Measurements from ENCODE around the gene AP1G2.
"Not testable (repeated sequence)": the region's sequence is repeated elsewhere in the genome, so short reads cannot be mapped to it uniquely, and the experiment has no call there.

AP1G2 gene, protein sequence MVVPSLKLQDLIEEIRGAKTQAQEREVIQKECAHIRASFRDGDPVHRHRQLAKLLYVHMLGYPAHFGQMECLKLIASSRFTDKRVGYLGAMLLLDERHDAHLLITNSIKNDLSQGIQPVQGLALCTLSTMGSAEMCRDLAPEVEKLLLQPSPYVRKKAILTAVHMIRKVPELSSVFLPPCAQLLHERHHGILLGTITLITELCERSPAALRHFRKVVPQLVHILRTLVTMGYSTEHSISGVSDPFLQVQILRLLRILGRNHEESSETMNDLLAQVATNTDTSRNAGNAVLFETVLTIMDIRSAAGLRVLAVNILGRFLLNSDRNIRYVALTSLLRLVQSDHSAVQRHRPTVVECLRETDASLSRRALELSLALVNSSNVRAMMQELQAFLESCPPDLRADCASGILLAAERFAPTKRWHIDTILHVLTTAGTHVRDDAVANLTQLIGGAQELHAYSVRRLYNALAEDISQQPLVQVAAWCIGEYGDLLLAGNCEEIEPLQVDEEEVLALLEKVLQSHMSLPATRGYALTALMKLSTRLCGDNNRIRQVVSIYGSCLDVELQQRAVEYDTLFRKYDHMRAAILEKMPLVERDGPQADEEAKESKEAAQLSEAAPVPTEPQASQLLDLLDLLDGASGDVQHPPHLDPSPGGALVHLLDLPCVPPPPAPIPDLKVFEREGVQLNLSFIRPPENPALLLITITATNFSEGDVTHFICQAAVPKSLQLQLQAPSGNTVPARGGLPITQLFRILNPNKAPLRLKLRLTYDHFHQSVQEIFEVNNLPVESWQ

DNA sequence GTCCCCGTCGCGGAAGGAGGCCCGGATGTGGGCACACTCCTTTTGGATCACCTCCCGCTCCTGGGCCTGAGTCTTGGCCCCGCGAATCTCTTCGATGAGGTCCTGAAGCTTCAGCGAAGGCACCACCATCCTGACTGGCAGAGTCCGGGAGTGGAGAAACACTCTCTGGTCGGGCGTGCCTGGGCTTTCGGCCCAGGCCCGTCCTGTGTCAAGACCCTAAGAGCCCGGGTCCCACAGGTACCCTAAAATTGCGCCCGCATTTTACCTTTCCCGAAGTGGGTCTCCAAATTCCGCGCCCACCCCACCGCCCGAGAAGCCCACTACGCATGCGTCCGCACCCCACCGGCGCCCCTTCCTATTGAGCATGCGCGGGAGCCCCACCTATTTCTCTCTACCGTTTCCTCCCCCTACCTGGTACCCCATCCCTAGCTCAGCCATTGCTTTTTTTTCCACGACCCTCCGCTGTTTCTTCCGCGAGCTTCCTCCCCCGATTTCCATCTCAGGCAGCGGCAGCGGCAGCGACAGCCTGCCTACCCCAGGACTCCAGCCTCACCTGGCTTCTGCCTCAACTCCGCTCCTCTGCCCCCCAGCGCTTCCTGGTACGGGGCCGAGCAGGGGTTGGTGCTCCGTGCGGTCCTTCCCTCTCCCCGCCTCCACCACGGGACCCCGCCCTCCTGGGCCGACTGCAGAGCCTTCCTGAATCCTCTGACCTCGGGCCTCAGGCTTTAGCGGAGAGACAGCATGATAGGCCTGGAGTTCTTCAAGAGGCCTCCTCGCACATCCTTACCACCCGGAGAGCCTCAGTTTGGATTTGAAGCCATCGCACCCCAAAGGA lies at the start of gene AP1G2:
AP1G2 (minus strand) TSS at position 606 of the 835 bp plus-strand sequence; CDS start at position 129, 477 bp downstream.
- no peak for DNase-seq (ENCODE audit: low spot score)

DNA sequence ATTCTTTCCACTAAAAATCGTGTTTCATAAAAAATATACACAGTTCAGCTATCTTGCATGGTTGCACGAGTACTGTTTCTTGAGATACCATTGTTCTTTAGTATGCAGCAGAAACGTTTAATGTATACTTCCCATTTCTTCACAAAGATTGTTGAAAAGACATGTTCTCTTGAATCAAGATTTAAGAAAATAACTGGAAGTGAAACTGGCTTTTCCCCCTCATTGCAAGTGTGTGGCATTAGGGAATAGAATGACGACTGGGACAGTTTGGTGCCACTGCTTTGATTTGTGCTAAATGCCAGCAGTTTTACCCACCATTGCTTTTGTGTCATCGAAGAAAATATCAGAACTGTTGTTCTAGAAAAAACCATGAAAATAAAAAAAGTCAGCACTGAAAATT lies 48.3 kb upstream of the AP1G2 start:
- peak; percentile 39 for DNase-seq (ENCODE audit: low spot score)

DNA sequence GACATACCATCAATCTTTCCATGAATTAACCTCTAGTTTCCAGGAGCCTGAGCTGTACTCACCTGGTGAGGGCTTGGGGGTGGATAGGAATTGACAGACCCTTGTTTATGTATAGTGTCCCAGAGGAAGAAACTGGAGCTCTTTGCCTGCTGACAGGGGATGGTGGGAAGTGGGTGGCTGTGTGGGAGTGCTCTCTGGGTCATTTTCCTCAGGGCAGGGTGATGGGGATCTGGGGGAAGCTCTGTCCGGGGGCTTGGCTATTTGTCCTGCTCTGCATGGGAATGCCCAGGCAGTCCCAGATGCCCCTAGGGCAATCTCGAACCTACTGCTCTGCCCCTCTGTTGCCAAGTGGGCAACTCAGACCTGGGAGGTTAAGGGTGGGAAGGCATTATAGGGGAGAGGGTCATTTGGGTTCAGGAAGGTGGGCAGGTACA lies 46.8 kb upstream of the AP1G2 start:
- no peak for DNase-seq (ENCODE audit: low spot score)

DNA sequence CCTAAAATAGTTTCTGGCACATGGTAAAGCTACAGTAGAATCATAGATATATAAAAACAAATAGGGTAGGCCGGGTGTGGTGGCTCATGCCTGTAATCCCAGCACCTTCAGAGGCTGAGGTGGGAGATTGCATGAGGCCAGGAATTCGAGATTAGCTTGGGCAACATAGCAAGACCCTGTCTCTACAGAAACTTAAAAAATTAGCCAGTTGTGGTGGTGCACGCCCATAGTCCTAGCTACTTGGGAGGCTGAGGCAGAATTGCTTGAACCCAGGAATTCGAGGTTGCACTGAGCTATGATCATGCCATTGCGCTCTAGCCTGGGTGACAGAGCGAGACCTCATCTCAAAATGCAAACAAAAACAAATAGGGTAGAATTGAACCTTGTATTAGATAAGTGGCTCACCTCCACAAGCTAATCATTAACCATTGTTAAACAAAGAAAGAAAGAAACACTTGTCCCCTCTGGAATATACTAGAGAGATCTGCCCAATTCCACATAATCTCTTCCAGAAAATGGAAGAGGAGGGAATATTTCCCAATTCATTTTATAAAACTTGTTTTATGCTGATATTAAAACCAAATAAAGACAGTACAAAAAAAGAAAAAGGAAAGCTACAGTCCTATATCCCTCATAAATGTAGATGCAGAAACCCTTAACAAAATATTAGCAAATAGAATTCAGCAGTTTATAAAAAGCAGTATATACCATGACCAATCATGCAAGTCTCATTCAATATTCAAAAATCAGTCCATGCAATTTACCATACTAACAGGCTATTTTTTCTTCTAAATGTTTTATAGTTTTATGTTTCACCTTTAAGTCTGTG lies 45.9 kb upstream of the AP1G2 start:
- DNase-seq (ENCODE audit: low spot score) = no peak

DNA sequence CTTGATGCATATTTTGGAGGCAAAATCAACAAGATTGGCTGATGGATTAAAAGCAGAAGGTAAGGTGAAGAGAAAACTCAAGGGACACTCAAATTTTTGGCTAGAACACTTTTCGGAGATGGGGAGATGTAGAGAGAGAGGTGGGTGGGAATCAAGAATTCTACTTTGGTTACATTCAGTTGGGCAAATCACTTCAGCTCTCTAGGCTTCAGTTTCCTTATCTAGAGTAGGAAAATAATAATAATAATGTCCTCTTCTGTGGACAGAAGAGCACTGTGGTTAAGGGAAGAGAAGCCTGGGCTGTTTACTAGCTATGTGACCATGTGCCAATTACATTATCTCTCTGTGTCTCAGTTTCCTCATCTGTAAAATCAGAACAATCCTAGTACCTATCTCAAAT lies 45.2 kb upstream of the AP1G2 start:
- DNase-seq (ENCODE audit: low spot score) = no peak

DNA sequence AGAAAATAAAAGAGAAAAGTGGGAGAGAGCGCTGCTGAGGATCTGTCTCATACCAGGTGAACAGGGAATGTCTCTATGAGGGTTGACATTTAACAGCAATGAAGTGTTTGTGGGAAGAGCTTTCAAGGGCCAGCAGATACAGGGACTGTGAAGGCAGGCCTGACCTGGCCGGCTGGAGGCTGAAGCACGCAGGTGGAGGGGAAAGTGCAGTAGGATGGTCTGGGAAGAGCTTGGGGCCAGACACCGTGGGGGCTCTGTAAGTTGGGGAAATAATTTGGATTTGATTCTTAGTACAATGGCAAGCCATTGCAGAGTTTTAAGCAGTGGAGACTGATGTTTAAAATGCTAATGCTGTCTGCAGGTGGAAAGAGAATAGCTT lies 44.8 kb upstream of the AP1G2 start:
- DNase-seq (ENCODE audit: low spot score) = no peak

DNA sequence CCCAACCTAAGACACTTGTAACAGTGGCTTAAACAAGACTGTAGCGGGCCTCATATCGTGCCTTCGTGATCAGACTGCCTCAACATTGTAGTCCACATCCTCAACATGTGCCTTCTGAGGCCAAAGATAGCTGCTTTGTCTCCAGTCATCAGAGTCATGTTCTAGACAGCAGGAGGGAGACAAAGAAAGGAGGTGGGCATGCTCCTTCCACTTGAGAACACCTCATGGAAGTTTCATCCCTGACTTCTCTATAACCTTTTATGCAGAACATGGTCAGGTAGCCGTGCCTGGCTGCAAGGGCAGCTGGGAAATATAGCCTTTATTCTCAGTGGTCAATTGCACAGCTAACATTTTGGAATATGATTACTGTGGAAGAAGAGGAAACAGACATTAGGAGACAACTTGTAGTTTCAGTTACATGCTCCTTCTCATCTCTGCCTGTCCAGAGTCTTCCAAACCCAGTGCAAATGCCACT lies 43.3 kb upstream of the AP1G2 start:
- no peak for DNase-seq (ENCODE audit: low spot score)

DNA sequence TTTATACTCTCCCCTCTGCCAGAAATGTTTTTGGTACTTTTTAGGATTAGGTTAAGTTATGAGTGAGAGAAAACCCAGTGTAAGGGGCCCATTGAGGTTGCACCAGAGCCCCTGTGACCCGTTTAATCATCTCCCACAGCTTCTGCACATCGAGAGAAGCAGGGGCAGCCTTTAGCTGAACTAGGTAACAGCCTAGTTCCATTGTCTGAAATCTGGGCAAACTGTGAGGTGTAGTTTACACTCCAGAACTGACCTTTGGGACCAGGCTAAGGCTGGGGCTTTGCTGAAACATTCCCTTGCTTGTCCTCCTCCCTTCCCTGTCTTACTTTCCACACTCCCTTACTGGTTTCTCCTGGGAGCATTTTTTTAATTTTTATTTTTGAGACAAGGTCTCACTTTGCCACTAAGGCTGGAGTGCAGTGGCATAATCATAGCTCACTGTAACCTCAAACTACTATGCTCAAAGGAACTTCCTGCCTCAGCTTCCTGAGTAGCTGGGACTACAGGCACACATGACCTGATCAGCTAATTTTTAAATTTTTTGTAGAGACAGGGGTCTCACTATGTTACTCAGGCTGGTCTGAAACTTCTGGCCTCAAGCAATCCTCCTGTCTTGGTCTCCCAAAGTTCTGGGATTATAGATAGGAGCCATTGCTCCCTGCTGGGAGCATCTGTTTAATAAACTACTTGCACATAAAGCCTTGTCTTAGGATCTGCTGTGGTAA lies 42.7 kb upstream of the AP1G2 start:
- no peak for DNase-seq (ENCODE audit: low spot score)

DNA sequence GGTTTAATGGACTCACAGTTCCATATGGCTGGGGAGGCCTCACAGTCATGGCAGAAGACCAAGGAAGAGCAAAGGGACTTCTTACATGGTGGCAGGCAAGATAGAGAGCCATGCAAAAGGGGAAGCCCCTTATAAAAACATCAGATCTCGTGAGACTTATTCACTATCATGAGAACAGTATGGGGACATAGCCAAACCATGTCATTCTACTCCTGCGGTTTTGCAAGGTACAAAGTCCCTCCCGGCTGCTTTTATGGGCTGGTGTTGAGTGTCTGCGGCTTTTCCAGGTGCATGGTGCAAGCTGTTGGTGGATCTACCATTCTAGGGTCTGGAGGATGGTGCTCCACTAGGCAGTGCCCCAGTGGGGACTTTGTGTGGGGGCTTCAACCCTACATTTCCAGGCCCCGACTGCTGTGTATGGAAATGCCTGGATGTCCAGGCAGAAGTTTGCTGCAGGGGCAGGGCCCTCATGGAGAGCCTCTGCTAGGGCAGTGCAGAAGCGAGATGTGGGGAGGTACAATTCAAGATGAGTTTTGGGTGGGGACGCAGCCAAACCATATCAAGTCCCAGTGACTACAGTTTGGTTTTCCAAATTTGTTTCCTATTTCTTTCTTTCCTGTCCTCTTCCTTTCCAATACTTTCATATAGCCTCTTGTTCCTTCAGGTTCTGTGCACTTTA lies 42.0 kb upstream of the AP1G2 start:
- not testable (repeated sequence) for DNase-seq (ENCODE audit: low spot score)

DNA sequence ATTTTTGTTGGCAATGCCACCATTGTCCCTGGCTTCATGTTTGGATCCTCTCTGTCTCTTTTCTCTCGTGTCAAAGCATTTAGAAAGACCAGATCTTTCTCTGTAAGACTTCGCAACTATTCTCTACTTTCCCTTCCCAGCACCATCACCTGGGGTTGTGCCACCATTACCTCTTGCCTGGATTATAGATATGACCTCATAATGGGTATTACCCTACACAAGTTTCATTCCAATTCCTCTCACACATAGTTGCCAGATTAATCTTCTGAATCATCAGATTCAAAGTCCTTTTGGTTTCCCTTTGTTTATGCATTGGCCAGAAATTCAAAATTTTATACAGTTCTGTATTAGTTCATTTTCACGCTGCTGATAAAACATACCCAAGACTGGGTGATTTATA lies 41.4 kb upstream of the AP1G2 start:
- DNase-seq (ENCODE audit: low spot score) = no peak

DNA sequence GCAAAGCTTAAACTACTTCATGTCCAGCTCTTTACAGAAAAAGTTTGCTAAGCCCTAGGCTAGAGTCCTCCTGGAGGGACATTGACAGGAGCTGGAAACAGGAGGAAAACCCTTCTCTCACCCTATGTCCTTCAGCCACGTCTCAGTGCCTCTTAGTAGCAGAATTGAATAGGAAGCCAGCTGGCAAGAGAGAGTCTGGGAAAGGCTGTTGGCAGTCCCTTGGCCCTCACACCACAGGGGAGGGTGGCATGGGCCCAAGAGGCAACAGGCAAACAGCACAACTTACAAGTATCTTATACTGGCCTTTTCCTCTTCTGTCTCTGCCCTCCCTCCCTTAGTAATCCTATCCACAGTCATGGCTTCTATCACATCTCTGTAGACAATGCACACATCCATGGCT lies 40.9 kb upstream of the AP1G2 start:
- DNase-seq (ENCODE audit: low spot score) = peak; percentile 30

DNA sequence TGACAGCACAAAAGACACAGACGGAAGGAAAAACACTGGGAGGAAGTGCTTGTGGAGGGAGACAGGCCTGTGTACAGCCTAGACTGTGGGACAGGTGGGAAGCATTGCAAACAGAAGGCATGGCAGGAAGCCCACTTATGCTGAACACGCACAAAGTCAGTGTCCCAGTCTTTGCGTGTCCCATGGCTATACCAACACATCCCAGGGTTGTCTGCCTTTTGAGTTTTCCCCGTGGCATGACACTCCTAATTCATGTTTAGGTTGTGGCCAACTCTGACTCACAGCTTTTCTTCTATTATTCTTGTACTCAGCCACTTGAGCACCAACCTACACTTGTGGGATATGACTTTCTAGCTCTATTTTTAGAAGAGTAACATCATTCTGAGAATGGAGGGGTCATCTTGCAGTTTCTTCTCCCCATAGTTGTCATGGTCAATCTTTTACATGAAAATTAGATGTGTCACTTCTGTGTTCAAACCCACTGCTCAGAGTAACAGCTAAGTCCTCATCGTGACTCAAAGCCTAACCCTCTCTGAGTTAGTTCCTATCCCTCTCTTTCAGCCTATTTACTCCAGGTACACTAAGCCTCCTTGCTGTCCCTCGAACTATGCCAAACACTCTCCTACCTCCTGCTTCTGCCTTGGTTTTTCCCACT lies 38.5 kb upstream of the AP1G2 start:
- DNase-seq (ENCODE audit: low spot score) = no peak

DNA sequence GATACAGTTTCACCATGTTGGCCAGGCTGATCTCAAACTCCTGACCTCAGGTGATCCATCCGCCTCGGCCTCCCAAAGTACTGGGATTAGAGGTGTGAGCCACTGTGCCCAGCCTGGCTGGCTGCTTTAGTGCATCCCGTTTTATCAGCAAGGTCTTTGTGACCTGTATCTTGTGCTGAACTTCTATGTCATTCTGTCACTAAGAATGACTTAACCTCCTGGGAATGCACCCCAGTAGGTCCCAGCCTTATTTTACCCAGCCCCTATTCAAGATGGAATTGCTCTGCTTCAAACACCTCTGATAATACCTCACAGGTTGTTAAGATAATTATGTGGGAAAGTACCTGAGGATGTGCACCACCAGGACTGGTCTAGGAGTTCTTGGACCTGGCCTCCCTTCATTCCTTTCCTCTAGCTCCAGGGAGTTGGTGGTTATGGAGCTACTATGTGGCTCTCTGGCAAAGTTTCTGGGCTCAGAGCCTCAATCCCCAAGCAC lies 37.1 kb upstream of the AP1G2 start:
- no peak for DNase-seq (ENCODE audit: low spot score)

DNA sequence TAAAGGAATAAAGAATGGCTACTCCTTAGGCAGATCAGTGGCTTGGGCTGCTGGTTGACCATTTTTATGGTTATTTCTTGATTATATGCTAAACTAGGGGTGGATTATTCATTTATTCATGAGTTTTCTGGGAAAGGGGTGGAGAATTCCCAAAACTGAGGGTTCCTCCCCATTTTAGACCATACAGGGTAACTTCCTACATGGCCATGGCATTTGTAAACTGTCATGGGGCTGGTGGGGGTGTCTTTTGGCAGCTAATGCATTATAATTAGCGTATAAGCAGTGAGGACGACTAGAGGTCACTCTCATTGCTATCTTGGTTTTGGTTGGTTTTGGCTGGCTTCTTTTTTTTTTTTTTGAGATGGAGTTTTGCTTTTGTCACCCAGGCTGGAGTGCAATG lies 36.6 kb upstream of the AP1G2 start:
- no peak for DNase-seq (ENCODE audit: low spot score)

DNA sequence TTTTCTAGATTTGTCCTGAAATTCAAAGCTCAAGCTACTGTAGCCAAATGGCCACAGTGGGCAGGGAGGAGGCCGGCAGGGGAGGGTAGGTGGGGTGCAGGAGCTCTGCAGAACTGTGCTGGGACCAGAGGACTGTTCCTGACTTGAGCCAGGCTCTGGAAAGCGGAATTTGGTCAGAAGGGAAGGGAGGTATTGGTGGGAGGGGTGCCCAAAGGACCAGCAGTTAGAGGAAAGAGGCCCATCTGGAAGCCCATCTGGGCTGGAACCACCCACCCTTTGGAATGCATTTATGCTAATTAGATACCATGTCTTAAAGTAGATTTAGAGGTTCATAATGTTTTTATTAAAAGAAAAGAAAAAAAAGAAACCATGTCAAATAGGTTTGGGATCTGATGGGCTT lies 35.5 kb upstream of the AP1G2 start:
- no peak for DNase-seq (ENCODE audit: low spot score)

DNA sequence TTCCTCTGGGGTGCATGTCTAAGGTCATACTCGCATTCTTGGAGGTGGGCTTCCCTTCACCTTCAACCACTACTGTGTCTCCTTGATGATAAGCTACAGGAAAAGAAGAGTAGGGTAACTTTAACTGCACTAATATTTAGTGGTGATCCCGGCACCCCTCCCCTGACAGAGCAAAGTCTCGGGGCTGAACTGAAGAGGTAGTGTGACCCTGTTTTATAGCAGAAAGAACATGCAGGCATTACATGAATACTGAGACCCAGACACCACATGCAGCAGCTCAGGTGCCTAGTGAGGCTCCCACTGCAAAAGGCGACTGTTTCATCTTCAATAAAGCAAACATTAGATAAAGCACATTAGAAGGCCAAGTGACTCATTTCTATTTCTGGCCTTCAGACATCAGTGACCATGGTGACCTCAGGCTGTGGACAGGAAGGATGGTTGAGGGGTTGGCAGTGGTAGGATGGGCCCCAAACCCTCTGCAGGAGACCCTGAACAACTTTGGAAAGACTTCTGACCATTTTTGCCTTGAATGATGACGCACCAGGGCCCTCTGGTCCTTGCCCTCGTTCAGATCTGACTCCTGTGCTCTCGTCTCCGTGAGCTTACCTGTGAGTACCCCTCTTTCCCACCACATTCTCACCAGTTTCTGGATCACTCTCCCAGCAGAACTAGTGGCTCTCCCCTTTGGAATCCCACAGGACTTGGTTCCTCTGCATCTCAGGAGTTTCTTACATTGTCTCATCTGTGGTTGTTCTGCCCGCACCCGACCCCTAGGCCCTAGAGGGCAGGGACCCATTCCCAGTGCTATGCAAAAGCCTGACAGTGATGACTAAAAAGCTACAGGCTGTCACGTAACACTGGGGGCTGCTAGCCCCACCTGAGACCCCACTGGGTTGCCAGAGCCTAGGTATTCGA lies 34.8 kb upstream of the AP1G2 start:
- DNase-seq (ENCODE audit: low spot score) = no peak

DNA sequence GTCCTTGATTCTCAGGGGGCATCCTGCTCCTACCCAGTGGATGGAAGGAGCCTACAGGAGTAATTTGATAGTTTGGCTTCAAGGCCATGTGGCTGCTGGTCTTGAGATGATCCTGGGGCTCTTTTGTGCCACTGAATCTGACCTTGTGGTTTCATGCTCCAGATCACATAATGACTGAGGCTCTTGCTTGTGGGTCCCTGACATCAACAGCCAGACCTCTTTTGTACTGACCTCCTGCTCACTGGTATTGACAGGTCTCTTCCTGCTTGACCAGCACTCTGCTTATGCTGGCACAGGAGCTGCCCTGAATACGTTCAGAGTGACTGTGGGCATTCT lies 34.2 kb upstream of the AP1G2 start:
- DNase-seq (ENCODE audit: low spot score) = no peak

DNA sequence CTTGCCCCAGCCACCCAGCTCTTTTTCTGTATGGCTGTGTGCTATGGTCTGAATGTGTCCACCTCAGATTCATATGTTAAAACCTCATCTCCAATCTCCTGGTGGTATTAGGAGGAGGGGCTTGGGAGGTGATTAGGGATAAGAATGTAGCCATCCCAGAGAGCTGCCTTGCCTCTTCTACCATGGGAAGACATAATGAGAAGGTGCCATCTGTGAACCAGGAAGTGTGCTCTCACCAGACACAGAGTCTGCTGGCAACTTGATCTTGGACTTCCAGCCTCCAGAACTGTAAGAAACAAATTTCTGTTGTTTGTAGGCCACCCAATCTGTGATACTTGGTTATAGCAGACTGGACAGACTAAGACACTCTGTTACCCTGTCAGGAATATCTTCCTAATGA lies 33.8 kb upstream of the AP1G2 start:
- DNase-seq (ENCODE audit: low spot score) = no peak

DNA sequence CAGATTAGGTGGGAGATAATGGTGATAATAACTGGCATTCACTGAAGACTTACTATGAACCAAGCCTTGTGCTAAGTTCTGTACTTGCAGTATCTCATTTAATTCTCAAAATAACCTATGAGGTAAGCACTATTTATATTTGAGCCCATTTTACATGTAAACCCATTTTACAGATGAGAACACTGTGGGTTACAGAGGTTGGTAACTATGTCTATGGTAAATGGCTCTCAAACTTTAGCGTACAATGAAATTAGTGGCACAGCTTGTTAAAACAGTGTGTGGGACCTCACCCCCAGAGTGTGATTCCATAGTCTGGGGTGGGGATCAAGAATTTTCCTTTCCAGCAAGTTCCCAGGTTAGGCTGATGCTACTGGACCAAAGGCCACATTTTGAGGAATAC lies 33.2 kb upstream of the AP1G2 start:
- DNase-seq (ENCODE audit: low spot score) = no peak
